UCSD-AML1 (cell line): ENCODE results near the gene HOXA5.

ENCODE experiments used
- DNase-seq: peaks from one replicate; lab custom pipeline; 2025; ENCODE audit not compliant: unreplicated experiment; lab: John Stamatoyannopoulos, UW

The HOXA5 gene

DNA sequence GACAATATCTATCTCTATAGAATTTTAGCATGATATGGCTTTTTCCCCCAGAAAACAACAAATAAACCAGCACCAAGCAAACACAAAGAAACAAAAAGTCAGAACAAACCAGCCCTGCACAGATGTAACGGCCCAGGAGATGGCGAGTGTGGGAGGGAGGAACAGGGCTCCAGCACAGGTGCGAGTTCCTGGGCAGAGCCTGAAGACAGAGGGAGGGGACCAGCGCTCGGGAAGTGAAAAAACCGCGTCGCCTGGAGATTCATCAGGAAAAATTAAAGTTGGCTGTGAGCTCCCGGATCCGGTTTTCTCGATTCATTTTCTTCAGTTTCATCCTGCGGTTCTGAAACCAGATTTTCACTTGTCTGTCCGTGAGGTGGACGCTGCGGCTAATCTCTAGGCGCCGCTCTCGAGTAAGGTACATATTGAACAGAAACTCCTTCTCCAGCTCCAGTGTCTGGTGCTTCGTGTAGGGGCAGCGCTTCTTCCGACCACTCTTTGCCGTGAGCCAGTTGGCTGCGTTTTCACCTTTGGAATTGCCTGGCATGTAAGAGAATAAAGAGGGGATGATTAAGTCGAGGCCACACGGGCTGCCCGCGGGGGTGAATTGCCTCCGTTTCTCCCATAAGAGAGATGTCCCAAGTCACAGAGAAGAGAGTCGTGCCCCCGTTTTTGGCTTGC, 28.3 kb upstream of the HOXA5 start:
- peak; percentile 30 for DNase-seq

DNA sequence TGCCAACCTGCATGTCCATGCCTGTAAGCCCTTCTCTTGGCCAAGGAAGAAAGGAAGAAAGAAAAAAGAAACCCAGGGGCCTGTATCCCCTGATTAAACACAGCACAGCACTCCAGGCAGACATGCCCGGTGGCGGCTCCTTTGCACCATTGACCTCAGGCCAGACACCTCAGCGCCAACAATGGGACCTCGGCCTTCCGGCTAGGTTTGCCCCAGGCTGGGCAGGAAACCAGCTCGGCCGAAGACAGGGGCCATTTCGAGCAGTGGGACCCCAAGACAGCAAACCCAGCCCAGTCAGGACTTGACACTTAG, 27.8 kb upstream of the HOXA5 start:
- DNase-seq: peak; percentile 30

DNA sequence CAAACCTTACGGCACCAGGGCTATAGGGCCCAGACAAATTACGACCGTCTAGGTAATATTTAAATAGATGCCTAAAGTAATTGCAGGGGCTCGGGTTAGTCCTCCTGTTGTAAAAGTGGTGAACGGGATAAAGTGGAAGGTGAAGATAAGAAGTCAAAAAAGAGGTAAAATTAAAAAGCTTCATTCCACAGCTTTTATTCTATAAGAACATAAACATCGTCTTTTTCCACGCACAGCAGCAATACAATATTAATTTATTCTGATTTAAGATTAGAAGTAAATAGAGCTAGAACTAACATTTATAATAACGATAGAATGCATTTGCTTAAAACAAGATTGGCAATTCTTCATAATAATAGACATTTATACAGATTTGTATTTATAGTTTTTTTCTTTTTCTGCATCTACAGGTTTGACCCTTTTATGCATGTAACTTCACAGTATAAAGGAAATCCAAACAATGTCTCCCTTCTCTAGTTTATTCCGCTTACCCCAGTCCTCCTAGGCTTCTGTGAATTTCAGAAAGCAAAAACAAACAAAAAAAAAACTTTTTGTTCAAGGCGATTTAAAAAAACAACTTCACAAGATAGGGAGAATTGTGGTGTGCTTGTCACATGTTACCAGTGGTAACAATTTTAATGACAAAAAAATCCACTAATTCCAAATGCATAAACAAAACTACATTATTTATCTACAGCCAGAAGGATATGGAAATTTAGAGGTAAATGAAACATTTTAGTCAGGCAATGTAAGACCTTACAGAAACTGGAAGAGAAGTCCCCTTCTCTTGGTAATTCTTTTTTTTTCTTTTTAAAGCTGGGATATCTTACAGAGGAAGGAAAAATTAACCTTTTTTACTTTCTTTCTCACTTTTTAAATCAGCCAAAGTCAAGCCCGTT, 27.2 kb upstream of the HOXA5 start:
- no peak for DNase-seq

DNA sequence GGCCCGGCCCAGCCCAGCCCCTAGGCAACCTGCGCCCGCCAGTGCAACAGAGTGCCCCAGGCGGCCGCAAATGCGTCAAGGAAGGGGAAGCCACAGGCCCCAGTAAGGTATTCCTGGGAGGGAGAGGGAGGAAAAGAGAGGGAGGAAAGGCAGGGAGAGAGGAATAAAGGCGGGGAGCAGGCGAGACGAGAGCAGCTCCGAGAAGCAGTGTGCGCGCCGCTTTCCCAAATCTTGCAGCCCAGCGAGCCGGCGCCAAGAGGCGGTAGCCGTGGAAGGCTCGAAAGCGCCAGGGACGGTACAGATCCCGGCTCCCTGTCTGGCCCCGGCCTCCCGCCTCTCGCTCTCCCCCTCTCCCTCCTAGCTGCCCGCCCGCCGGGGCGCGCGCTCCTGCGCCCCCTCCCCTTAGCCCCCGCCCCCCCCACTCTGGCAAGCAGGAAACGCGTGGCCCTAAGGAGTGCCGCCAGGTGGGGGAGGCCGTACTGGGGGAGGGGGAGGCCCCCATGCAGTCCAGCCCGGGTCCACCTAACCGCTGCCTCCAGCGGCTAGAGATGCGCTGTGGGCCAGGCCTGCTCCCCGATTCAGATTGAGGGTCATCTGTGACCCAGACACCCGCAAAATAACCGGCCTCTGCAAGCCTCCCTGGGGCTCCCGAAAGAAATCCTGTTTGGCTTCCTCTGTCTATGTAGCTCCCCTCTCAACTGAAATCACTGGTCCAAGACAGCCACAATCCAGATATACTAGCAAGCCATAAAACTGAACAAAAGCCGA, 26.4 kb upstream of the HOXA5 start:
- peak; percentile 44 for DNase-seq

DNA sequence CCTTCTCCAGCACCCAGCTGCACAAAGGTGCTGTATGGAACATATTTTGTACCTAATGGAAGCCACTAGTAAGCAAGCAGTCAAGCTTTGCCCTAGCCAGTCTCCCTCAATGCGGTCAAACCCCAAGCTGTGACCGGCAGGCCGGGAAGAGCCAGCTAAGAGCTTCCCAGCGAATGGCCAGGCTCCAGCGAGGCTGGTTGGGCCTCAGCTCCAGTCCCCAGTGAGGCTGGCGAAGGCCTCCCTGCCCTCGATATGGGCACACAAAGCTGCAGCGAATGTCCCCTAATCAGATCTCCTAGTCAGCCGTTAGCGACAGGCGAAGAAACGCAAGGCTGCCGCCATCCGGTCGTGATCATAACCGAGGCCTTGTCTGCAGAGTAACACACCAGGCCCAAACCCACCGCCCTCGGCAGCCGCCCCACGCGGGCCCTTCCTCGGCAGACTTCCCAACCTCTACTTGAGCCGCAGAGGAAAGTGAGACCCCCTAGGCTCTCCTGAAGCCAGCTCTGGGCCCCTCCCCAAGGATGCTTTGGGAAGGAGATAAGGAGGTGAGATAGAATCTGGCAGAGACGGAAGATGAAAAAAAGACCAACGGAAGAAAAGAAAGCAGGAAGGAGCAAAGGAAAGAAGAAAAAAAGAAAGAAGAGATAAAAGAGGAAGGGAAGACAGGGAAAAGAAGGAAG, 24.9 kb upstream of the HOXA5 start:
- DNase-seq: peak; percentile 66

DNA sequence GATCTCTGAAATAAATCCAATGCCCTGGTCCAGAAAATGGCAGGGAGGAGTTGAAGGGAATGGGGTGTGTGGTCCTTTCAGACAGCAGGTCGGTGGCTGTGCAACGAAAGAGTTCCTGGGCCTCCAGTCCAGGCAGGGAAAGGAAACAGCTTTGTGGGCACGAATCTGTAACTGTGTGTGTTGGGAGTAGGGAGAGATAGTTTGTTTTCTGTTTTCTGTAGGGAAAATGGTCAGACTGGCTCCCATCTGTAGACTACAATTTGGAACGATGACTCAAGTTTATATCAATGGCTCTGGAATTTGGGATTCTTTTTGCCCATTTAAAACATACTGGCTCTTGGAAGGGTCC, 24.4 kb upstream of the HOXA5 start:
- no peak for DNase-seq

- peak; percentile 69 for DNase-seq
These were observed 23.3 kb upstream of the HOXA5 start for GRCh38 chr7:27166531-27167505.

DNA sequence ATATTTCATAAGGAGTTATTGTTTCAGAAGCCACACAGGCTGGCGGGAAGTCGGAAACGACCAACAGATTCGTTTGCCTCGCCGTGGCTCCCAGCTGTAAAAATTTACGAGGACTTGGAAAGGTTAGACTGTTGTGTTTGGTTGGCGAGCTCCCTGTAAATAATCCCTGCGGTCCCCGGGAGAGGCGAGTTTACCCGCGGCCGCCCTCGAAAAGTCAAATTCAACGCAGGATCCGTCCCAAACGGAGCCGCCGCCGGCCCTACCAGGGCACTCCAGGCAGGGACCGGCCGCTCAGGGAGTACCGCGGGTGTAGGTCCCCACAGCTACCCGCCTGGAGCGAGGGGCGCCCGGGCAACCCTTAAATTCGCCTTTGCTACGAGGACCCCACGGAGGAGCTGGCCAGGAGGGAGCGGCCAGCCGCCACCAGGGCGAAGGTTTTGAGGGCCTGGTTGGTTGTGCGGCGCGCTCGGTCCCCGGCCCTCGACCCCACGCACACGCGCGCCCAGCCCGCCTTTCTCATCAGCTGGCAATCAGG, 22.6 kb upstream of the HOXA5 start:
- no peak for DNase-seq

DNA sequence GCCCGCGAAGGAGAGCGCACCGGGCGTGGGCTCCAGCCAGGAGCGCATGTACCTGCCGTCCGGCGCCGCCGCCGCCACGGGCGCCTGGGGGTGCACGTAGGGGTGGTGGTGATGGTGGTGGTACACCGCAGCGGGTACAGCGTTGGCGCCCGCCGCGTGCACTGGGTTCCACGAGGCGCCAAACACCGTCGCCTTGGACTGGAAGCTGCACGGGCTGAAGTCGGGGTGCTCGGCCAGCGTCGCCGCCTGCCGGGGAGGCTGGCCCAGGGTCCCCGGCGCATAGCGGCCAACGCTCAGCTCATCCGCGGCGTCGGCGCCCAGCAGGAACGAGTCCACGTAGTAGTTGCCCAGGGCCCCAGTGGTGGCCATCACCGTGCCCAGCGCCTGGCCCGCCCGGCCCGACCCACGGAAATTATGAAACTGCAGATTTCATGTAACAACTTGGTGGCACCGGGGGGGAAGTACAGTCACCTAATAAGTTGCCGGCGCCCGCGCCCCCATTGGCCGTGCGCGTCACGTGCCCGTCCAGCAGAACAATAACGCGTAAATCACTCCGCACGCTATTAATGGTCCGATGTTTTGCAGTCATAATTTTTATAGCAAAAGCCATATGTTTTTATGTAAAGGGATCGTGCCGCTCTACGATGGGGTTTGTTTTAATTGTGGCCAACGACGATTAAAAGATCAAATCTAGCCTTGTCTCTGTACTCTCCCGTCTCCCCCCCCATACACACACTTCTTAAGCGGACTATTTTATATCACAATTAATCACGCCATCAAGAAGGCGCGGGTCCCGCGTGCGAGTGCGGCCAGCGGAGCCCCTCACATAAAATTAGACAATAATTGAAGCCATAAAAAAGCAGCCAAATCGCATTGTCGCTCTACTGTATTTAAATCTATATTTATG, 21.9 kb upstream of the HOXA5 start, which contains the start of gene HOXA9:
TSS of gene HOXA9 (minus strand) at position 449 of the 907 bp plus-strand sequence. CDS start at position 369, 80 bp downstream.
- no peak for DNase-seq

DNA sequence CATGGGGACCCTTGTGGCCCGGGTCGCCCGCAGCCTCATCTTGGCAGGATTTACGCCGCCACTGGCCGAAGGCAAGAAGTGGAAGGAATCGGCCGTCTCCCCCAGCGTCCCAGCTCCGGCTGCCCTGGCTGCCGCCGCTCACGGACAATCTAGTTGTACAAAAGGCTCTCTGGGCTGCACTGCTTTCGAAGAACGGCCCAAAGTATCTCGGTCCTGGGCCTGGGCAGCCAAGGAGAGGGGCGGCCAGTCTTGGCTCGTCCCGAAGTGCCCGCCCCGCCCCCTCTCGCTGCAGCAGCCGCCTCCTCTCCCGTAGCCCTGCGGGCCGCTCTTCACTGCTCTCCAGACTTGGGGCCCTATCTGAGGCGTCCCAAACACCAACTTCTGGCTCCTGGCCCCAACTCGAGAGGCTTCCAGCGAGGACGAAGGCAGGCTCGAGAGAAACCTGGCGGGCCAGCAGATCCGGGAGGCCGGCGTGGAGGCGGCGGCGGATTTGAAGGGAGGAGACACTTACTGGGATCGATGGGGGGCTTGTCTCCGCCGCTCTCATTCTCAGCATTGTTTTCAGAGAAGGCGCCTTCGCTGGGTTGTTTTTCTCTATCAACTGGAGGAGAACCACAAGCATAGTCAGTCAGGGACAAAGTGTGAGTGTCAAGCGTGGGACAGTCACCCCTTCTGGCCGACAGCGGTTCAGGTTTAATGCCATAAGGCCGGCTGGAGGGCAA, 21.0 kb upstream of the HOXA5 start:
- DNase-seq: no peak

DNA sequence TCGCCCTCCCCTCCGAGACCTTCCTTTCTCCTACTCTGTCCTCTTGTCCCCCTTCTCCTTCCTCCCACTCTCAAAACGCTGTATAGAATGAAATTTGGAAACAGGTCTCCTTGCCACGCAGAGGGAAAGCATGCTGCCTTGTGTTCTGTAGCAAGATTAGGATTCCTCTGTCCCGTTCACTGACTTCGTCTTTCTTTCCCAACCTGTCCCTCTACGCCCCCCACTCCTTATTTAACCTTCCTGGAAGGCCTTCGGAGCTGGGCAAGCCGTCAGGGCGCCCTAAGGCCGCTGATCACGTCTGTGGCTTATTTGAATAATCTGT, 20.5 kb upstream of the HOXA5 start:
- no peak for DNase-seq

GRCh38 chr7:27163288-27164044, 20.0 kb upstream of the HOXA5 start:
- DNase-seq: no peak

GRCh38 chr7:27162561-27163287, 19.2 kb upstream of the HOXA5 start:
- DNase-seq: no peak

GRCh38 chr7:27161721-27162560, 18.5 kb upstream of the HOXA5 start:
- no peak for DNase-seq

DNA sequence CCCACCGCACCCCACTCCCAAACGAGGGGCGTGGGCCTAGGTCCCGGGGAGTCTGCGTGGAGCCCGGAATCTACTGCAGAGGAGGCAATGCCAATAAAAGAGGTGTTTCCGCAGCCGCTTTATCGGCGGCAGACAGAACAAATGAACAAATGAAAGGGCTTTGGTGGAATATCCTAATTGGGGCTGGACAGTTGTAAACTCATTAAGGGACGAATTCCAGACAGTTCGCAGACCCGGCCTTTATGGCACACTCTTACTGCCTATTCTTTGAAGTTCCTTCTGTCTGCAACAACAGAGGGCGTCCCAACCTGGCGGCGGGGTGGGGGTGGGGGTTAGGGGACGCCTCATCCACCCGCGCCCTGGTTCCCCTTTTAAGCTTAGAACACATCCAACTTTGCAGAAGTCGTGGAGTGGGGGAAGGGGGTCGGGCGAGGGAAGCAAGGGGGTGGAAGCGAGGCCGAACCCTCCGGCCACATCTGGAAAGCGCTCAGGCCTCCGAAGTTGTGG, 17.8 kb upstream of the HOXA5 start:
- peak; percentile 65 for DNase-seq
